Measurements from ENCODE around the gene PICK1. TPM values are rescaled to one million over a fixed set of nuclear protein-coding genes. Genes with fewer than 3 reads are reported as not detected.

Gene PICK1
- total RNA-seq, 1 donor from 2014 or later, result 74.3 TPM

DNA sequence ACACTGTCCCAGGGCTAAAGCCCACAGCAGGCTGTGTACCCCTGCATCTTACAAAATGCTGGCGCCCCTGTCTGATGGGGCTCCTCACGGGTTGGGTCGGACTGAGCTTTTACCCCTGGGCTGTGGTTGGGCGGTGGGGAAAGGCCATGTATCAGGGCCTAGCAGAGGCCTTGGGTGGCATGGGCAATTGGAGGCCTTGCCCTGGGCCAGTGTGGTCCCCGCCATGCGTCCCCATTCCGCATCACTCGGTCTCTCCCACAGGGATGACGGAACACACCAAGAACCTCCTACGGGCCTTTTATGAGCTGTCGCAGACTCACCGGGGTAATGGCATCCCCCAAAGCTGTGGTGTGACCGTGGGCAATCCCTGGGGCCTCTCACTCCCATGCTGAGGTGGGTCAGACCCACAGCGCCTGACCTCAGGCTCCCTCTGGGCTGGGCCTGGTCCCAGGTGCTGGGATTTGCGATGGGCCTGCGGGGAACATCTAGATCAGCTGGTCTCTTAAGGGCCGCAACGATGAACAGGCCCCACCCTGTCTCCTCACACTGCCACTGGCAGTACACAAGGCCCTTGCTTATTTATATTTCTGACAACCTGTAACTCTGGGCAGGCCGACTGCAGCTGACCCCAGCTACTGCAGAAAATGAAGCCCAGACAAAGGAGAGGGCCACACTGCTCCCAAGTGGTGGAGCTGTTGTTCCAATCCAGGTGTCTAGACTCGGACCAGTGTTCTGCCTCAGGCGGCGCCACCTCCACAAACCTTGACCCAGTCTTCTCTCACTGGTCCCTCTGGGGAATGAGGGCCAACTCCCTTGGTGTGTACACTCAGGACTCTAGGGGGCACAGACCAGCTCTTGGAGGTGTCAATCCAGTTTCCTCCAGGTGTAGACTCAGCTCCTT is 14.5 kb downstream of the PICK1 start:
- no peak for TF ChIP-seq CTCF (IDR thresholded peaks at IDR 0.05; ENCODE audit: unreplicated experiment)
- Mint-ChIP-seq H3K27ac (no peak overlapping the region), H3K27me3 (ENCODE audit: low read depth) (no peaks in the 10 kb centered on the region), H3K36me3 (peaks cover 21% of the 10 kb centered on the region), H3K4me1 (no peaks in the 10 kb centered on the region), H3K4me3 (no peak overlapping the region), H3K9me3 (no peaks in the 10 kb centered on the region)
- no peak for DNase-seq (ENCODE audit: low spot score in 2 of 2, unreplicated experiment in 2 of 2)

DNA sequence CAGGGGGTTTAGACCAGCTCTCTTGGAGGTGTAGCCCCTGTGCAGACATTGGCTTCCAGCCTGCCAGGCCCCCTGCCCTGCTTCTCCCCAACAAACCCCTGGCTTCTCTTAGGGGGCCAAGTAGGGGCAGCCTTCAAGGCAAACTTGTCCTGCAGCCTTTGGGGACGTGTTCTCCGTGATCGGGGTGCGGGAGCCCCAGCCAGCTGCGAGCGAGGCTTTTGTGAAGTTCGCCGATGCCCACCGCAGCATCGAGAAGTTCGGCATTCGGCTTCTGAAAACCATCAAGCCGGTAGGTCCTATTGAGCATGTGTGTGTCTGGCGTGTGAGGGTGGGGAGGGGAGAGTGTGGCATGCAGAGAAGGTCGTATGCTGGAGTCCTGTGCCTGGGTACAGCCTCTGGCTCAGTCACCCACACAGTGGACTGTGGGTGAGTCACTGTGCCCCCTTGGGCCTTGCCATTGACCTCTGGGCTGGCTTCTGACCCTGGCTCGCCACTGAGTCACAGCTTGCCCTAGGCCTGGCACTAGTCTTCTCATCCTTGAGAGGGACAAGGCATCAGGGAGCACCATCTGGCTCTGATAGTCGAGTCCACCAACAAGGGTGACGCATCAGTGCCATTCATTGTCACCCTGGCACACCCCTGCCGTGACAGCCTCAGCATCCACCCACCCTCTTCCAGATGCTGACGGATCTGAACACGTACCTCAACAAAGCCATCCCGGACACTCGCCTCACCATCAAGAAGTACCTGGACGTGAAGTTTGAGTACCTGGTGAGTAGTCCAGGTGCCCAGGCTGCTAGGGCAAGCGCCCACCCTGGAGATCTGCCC is 15.3 kb downstream of the PICK1 start:
- Mint-ChIP-seq H3K4me3 (no peak overlapping the region), H3K4me1 (no peaks in the 10 kb centered on the region), H3K36me3 (peaks cover 18% of the 10 kb centered on the region), H3K27me3 (ENCODE audit: low read depth) (no peaks in the 10 kb centered on the region), H3K27ac (no peak overlapping the region), H3K9me3 (no peaks in the 10 kb centered on the region)
- no peak for DNase-seq (ENCODE audit: low spot score in 2 of 2, unreplicated experiment in 2 of 2)
- TF ChIP-seq CTCF (IDR thresholded peaks at IDR 0.05; ENCODE audit: unreplicated experiment), result no peak

- Mint-ChIP-seq H3K4me1 (no peaks in the 10 kb centered on the region), H3K4me3 (no peak overlapping the region)
Observed at GRCh38 chr22:38073150-38074130, 16.2 kb downstream of the PICK1 start.

GRCh38 chr22:38074181-38075104 is 17.2 kb downstream of the PICK1 start:
- no peak for DNase-seq (ENCODE audit: low spot score in 2 of 2, unreplicated experiment in 2 of 2)

More at GRCh38 chr22:38073150-38074130, 16.2 kb downstream of the PICK1 start:
- H3K27ac Mint-ChIP-seq, result no peak overlapping the region
- H3K36me3 Mint-ChIP-seq, result peaks cover 13% of the 10 kb centered on the region
- TF ChIP-seq CTCF (IDR thresholded peaks at IDR 0.05; ENCODE audit: unreplicated experiment), result no peak
- no peak for DNase-seq (ENCODE audit: low spot score in 2 of 2, unreplicated experiment in 2 of 2)
- H3K9me3 Mint-ChIP-seq, result no peaks in the 10 kb centered on the region
- H3K27me3 Mint-ChIP-seq (ENCODE audit: low read depth), result no peaks in the 10 kb centered on the region

More at GRCh38 chr22:38074181-38075104, 17.2 kb downstream of the PICK1 start:
- Mint-ChIP-seq H3K9me3 (no peaks in the 10 kb centered on the region), H3K27ac (no peak overlapping the region), H3K36me3 (peaks cover 13% of the 10 kb centered on the region), H3K4me1 (no peaks in the 10 kb centered on the region), H3K27me3 (ENCODE audit: low read depth) (no peaks in the 10 kb centered on the region), H3K4me3 (no peak overlapping the region)
- TF ChIP-seq CTCF (IDR thresholded peaks at IDR 0.05; ENCODE audit: unreplicated experiment), result peak; percentile 25

Data from mesothelial cell of epicardium (in vitro differentiated cells).